ENCODE results near the gene NXT1. TPM values are rescaled to one million over a fixed set of nuclear protein-coding genes. Genes with fewer than 3 reads are reported as not detected.

The NXT1 gene
- total RNA-seq, 1 experiment from 2014 or later, result 7.9 TPM

GRCh38 chr20:23386304-23387117 is 35.9 kb downstream of the NXT1 start:
- H3K4me1 Mint-ChIP-seq (ENCODE audit: low read depth, unreplicated experiment), result no peaks in the 10 kb centered on the region
- no peaks in the 10 kb centered on the region for H3K9me3 Mint-ChIP-seq (ENCODE audit: low read depth, unreplicated experiment)
- TF ChIP-seq CTCF (IDR thresholded peaks at IDR 0.05; ENCODE audit: unreplicated experiment), result no peak
- H3K27me3 Mint-ChIP-seq (ENCODE audit: unreplicated experiment), result no peaks in the 10 kb centered on the region
- intact Hi-C loops (cut with micrococcal nuclease; ENCODE audit: unreplicated experiment), result no loop called here
- CTCF ChIA-PET, result no interaction called here
- H3K27ac Mint-ChIP-seq (ENCODE audit: unreplicated experiment), result no peak overlapping the region
- DNase-seq, result no peak
- H3K4me3 Mint-ChIP-seq (ENCODE audit: low read depth, unreplicated experiment), result no peak overlapping the region
- H3K36me3 Mint-ChIP-seq (ENCODE audit: insufficient read depth, unreplicated experiment), result no peaks in the 10 kb centered on the region
- BruUV-seq (replicated peaks), result no TSS peak

- Mint-ChIP-seq H3K36me3 (ENCODE audit: insufficient read depth, unreplicated experiment) (no peaks in the 10 kb centered on the region), H3K27me3 (ENCODE audit: unreplicated experiment) (no peaks in the 10 kb centered on the region), H3K27ac (ENCODE audit: unreplicated experiment) (no peak overlapping the region)
Observed at GRCh38 chr20:23387118-23387443, 36.5 kb downstream of the NXT1 start.

GRCh38 chr20:23390091-23390774 is 39.6 kb downstream of the NXT1 start:
- no peaks in the 10 kb centered on the region for H3K36me3 Mint-ChIP-seq (ENCODE audit: insufficient read depth, unreplicated experiment)
- H3K27me3 Mint-ChIP-seq (ENCODE audit: unreplicated experiment), result no peaks in the 10 kb centered on the region
- H3K9me3 Mint-ChIP-seq (ENCODE audit: low read depth, unreplicated experiment), result no peaks in the 10 kb centered on the region
- intact Hi-C loops (cut with micrococcal nuclease; ENCODE audit: unreplicated experiment), result no loop called here
- no peak for TF ChIP-seq CTCF (IDR thresholded peaks at IDR 0.05; ENCODE audit: unreplicated experiment)
- DNase-seq, result no peak
- no peak overlapping the region for H3K27ac Mint-ChIP-seq (ENCODE audit: unreplicated experiment)
- CTCF ChIA-PET, result no interaction called here
- H3K4me1 Mint-ChIP-seq (ENCODE audit: low read depth, unreplicated experiment), result no peaks in the 10 kb centered on the region
- no peak overlapping the region for H3K4me3 Mint-ChIP-seq (ENCODE audit: low read depth, unreplicated experiment)
- BruUV-seq (replicated peaks), result no TSS peak

More at GRCh38 chr20:23387118-23387443, 36.5 kb downstream of the NXT1 start:
- H3K9me3 Mint-ChIP-seq (ENCODE audit: low read depth, unreplicated experiment), result no peaks in the 10 kb centered on the region
- no peak for DNase-seq
- TF ChIP-seq CTCF (IDR thresholded peaks at IDR 0.05; ENCODE audit: unreplicated experiment), result no peak
- no peaks in the 10 kb centered on the region for H3K4me1 Mint-ChIP-seq (ENCODE audit: low read depth, unreplicated experiment)
- BruUV-seq (replicated peaks), result no TSS peak
- CTCF ChIA-PET, result no interaction called here
- H3K4me3 Mint-ChIP-seq (ENCODE audit: low read depth, unreplicated experiment), result no peak overlapping the region
- intact Hi-C loops (cut with micrococcal nuclease; ENCODE audit: unreplicated experiment), result no loop called here

GRCh38 chr20:23391707-23392310 is 41.2 kb downstream of the NXT1 start:
- Mint-ChIP-seq H3K4me1 (ENCODE audit: low read depth, unreplicated experiment) (no peaks in the 10 kb centered on the region), H3K36me3 (ENCODE audit: insufficient read depth, unreplicated experiment) (no peaks in the 10 kb centered on the region), H3K4me3 (ENCODE audit: low read depth, unreplicated experiment) (no peak overlapping the region), H3K27me3 (ENCODE audit: unreplicated experiment) (no peaks in the 10 kb centered on the region), H3K9me3 (ENCODE audit: low read depth, unreplicated experiment) (no peaks in the 10 kb centered on the region), H3K27ac (ENCODE audit: unreplicated experiment) (no peak overlapping the region)
- intact Hi-C loops (cut with micrococcal nuclease; ENCODE audit: unreplicated experiment), result no loop called here
- no peak for DNase-seq
- CTCF ChIA-PET, result no interaction called here
- BruUV-seq (replicated peaks), result no TSS peak
- TF ChIP-seq CTCF (IDR thresholded peaks at IDR 0.05; ENCODE audit: unreplicated experiment), result no peak
